KMS-11 (cell line): ENCODE data around the gene TRPC6.

Source experiments
- H2AFZ ChIP-seq: fragments of 200-600 bp; sonication (generic); 2 replicates; pipeline ENCODE4 v1.6.1; 2016; ENCODE audit warnings: antibody characterized with exemption, mixed run types, low read depth
- H3K27ac ChIP-seq: fragments of 200-600 bp; sonication (generic); 2 replicates; pipeline ENCODE4 v1.6.1; 2016; ENCODE audit warnings: mild to moderate bottlenecking, mixed run types
- H3K27me3 ChIP-seq: fragments of 200-600 bp; sonication (generic); 2 replicates; pipeline ENCODE4 v1.6.1; 2017; ENCODE audit warnings: mild to moderate bottlenecking, low read depth, mixed run types, moderate library complexity; ENCODE audit not compliant: insufficient read depth
- H3K36me3 ChIP-seq: fragments of 200-600 bp; sonication (generic); 2 replicates; pipeline ENCODE4 v1.6.1; 2017; ENCODE audit warnings: mild to moderate bottlenecking, mixed run types; ENCODE audit not compliant: insufficient read depth
- H3K4me1 ChIP-seq: fragments of 200-600 bp; sonication (generic); 2 replicates; pipeline ENCODE4 v1.6.1; 2016; ENCODE audit warnings: mild to moderate bottlenecking, low read depth, mixed run types; ENCODE audit not compliant: poor library complexity, severe bottlenecking
- H3K4me2 ChIP-seq: fragments of 200-600 bp; sonication (generic); 2 replicates; pipeline ENCODE4 v1.7.0; 2016; ENCODE audit warnings: mild to moderate bottlenecking, mixed run types
- H3K4me3 ChIP-seq: fragments of 200-600 bp; sonication (generic); IDR thresholded peaks from 2 replicates; pipeline ENCODE4 v1.6.1; 2017; ENCODE audit warnings: low read depth, low read length, mixed read lengths; ENCODE audit not compliant: insufficient read depth
- H3K79me2 ChIP-seq: fragments of 200-600 bp; sonication (generic); 2 replicates; pipeline ENCODE4 v1.6.1; 2016; ENCODE audit warnings: low read depth, mixed run types; ENCODE audit not compliant: insufficient read depth
- H3K9ac ChIP-seq: fragments of 200-600 bp; sonication (generic); 2 replicates; pipeline ENCODE4 v1.6.1; 2016; ENCODE audit warnings: mild to moderate bottlenecking, mixed run types
- H4K20me1 ChIP-seq: fragments of 200-600 bp; sonication (generic); 2 replicates; pipeline ENCODE4 v1.6.1; 2016; ENCODE audit warnings: mild to moderate bottlenecking, mixed run types; ENCODE audit not compliant: insufficient read depth
- CTCF ChIP-seq: fragments of 200-600 bp; sonication (generic); conservative IDR thresholded peaks from 2 replicates; pipeline ENCODE4 v1.6.1; 2017; ENCODE audit warnings: low read depth, mild to moderate bottlenecking, antibody characterized with exemption, low read length, moderate library complexity, mixed read lengths

Gene TRPC6

GRCh38 chr11:101445761-101446160, 138.0 kb downstream of the TRPC6 start:
- Histone ChIP-seq H2AFZ (no peak overlapping the region), H3K4me2 (no peak overlapping the region), H3K36me3 (no peaks in the 10 kb centered on the region), H4K20me1 (no peaks in the 10 kb centered on the region), H3K79me2 (no peaks in the 10 kb centered on the region), H3K4me1 (no peaks in the 10 kb centered on the region), H3K27me3 (no peaks in the 10 kb centered on the region), H3K4me3 (no peak overlapping the region), H3K9ac (no peak overlapping the region), H3K27ac (no peak overlapping the region)
- TF ChIP-seq CTCF: no peak

- no peak for TF ChIP-seq CTCF
- Histone ChIP-seq H3K9ac (no peak overlapping the region), H3K27ac (no peak overlapping the region), H3K36me3 (no peaks in the 10 kb centered on the region), H4K20me1 (no peaks in the 10 kb centered on the region), H2AFZ (no peak overlapping the region), H3K27me3 (no peaks in the 10 kb centered on the region), H3K4me1 (no peaks in the 10 kb centered on the region), H3K4me3 (no peak overlapping the region), H3K79me2 (no peaks in the 10 kb centered on the region), H3K4me2 (no peak overlapping the region)
Measured at GRCh38 chr11:101444851-101445250, 139.0 kb downstream of the TRPC6 start.

GRCh38 chr11:101444164-101444563, 139.6 kb downstream of the TRPC6 start:
- H2AFZ ChIP-seq: no peak overlapping the region
- H3K4me1 ChIP-seq: no peaks in the 10 kb centered on the region
- H3K4me2 ChIP-seq: no peak overlapping the region
- no peak overlapping the region for H3K27ac ChIP-seq
- H3K9ac ChIP-seq: no peak overlapping the region
- no peak overlapping the region for H3K4me3 ChIP-seq
- H3K36me3 ChIP-seq: no peaks in the 10 kb centered on the region
- no peaks in the 10 kb centered on the region for H3K27me3 ChIP-seq
- no peaks in the 10 kb centered on the region for H3K79me2 ChIP-seq
- TF ChIP-seq CTCF: no peak
- H4K20me1 ChIP-seq: no peaks in the 10 kb centered on the region

- H3K4me3 ChIP-seq: no peak overlapping the region
- no peaks in the 10 kb centered on the region for H3K4me1 ChIP-seq
- H3K79me2 ChIP-seq: no peaks in the 10 kb centered on the region
- no peak overlapping the region for H3K9ac ChIP-seq
- no peak for TF ChIP-seq CTCF
- no peak overlapping the region for H3K4me2 ChIP-seq
- H3K36me3 ChIP-seq: no peaks in the 10 kb centered on the region
- H2AFZ ChIP-seq: no peak overlapping the region
- no peak overlapping the region for H3K27ac ChIP-seq
- H3K27me3 ChIP-seq: no peaks in the 10 kb centered on the region
- no peaks in the 10 kb centered on the region for H4K20me1 ChIP-seq
Measured at GRCh38 chr11:101442936-101443521, 140.8 kb downstream of the TRPC6 start.
